ENCODE measurements around the gene OAS1. TPM values are rescaled to one million over a fixed set of nuclear protein-coding genes. Genes with fewer than 3 reads are reported as not detected.

OAS1 gene
- total RNA-seq, 1 donor from 2014 or later, result not detected

DNA sequence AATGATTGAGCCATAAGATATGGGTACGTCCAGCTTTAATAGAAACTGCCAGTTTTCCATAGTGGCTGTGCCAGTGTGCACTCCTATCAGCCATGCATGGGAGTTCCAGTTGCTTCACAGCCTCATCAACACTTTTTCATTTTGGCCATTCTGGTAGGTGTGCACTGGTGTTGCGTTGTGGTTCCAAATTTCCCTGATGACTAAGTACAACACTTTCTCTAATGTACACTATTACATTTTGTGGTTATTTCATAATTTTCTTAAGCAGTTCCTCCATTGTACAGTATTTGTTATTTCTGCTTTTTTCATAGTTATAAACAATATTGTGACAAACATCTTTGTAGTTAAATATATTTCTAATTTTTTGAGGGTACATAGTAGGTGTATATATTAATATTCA is 21.5 kb upstream of the OAS1 start:
- TF ChIP-seq, protein P1, sequence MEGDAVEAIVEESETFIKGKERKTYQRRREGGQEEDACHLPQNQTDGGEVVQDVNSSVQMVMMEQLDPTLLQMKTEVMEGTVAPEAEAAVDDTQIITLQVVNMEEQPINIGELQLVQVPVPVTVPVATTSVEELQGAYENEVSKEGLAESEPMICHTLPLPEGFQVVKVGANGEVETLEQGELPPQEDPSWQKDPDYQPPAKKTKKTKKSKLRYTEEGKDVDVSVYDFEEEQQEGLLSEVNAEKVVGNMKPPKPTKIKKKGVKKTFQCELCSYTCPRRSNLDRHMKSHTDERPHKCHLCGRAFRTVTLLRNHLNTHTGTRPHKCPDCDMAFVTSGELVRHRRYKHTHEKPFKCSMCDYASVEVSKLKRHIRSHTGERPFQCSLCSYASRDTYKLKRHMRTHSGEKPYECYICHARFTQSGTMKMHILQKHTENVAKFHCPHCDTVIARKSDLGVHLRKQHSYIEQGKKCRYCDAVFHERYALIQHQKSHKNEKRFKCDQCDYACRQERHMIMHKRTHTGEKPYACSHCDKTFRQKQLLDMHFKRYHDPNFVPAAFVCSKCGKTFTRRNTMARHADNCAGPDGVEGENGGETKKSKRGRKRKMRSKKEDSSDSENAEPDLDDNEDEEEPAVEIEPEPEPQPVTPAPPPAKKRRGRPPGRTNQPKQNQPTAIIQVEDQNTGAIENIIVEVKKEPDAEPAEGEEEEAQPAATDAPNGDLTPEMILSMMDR (conservative IDR thresholded peaks at IDR 0.05), result no peak
- Mint-ChIP-seq H3K27ac (ENCODE audit: unreplicated experiment) (no peak overlapping the region), H3K27me3 (ENCODE audit: low read depth) (peaks cover 57% of the 10 kb centered on the region), H3K9me3 (peaks cover 2% of the 10 kb centered on the region), H3K4me3 (no peak overlapping the region), H3K4me1 (no peaks in the 10 kb centered on the region), H3K36me3 (ENCODE audit: low read depth) (no peaks in the 10 kb centered on the region)
- DNase-seq (ENCODE audit: low read depth, low spot score), result no peak

DNA sequence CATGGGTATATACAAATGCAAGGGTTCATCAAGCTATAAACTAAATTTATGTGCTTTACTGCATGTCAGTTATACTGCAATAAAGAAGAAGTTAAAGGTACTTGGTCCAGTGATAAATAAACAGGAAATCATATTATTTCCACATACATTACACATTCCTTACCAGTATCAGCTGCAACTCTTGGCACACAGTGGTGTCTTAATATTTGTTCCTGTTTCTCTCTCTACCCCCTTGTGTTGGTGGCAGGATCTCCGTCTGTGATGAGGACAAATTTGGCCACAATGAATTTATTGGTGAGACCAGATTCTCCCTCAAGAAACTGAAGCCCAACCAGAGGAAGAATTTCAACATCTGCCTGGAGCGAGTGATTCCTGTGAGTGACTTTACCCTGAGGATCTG is 19.2 kb upstream of the OAS1 start:
- Mint-ChIP-seq H3K27me3 (ENCODE audit: low read depth) (peaks cover 41% of the 10 kb centered on the region), H3K27ac (ENCODE audit: unreplicated experiment) (no peak overlapping the region), H3K9me3 (peaks cover 2% of the 10 kb centered on the region), H3K36me3 (ENCODE audit: low read depth) (no peaks in the 10 kb centered on the region), H3K4me1 (peaks cover under 1% of the 10 kb centered on the region), H3K4me3 (no peak overlapping the region)
- DNase-seq (ENCODE audit: low read depth, low spot score), result no peak
- TF ChIP-seq, protein P1 (conservative IDR thresholded peaks at IDR 0.05), result no peak

DNA sequence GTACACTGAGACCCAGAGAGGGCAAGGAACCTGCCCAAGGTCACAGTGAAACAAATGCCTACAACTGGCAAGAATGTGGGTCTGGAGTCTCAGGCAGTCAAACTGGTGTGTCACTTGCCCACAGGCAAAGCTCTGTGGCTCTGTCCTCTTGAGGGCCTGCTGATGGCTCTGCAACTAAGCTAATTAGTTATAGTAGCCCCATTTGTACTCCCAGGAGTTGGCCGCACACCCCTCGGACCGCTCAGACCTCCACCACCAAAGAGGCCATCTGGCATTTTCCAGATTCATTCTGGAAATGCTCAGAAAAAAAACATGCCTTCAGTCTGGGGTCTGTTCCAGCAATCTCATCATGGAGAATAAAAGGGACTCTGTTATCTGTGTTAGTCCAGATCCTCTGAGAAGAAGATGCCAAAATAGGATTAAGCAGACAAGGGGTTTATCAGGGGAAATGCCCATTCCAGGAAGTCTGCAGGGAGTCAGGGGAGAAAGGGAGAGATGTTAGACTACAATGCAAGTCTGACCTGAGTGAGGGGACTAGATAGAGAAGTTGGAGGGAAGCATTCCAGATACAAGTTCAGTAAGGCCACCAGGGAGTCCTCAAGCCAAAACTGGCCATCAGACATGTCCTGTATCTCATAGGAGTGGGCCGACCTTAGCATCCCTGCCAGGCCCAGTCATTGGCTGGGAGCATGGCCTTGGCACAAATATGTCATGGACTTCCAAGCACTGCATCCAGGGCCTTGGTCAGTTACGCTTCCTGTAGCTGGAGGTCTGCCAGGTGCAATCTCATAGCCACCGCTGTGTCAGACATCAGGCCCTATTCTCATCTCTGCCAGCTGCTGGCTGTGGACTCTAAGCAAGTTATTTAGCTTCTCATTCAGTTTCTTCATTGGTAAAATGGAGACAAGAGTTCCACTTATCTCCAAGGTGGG is 15.4 kb upstream of the OAS1 start:
- no peak overlapping the region for H3K4me3 Mint-ChIP-seq
- peaks cover 31% of the 10 kb centered on the region for H3K27me3 Mint-ChIP-seq (ENCODE audit: low read depth)
- peaks cover 3% of the 10 kb centered on the region for H3K4me1 Mint-ChIP-seq
- no peaks in the 10 kb centered on the region for H3K36me3 Mint-ChIP-seq (ENCODE audit: low read depth)
- DNase-seq (ENCODE audit: low read depth, low spot score), result no peak
- TF ChIP-seq, protein P1 (conservative IDR thresholded peaks at IDR 0.05), result no peak
- H3K27ac Mint-ChIP-seq (ENCODE audit: unreplicated experiment), result no peak overlapping the region
- no peaks in the 10 kb centered on the region for H3K9me3 Mint-ChIP-seq

DNA sequence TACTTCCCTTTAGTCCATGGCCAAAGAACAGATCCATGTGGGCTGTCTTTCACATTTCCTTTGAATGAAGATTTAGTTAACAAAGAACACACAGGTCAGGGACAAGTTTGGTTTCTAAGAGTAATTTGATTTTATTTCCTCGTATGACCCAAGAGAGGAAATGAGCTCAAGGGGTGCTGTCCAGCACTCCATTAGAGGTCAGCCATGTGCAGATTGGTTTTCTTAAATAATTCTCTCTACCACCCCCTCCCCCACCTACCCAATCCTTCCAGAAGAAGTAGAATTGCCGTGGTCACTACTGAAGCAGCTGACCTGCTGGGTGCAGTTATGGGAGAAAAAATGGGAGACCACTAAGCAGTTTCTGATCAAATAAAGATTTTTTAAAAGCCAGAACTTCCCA is 13.9 kb upstream of the OAS1 start:
- no peak overlapping the region for H3K27ac Mint-ChIP-seq (ENCODE audit: unreplicated experiment)
- peaks cover 3% of the 10 kb centered on the region for H3K4me1 Mint-ChIP-seq
- H3K9me3 Mint-ChIP-seq, result no peaks in the 10 kb centered on the region
- no peaks in the 10 kb centered on the region for H3K36me3 Mint-ChIP-seq (ENCODE audit: low read depth)
- H3K27me3 Mint-ChIP-seq (ENCODE audit: low read depth), result peaks cover 43% of the 10 kb centered on the region
- DNase-seq (ENCODE audit: low read depth, low spot score), result no peak
- H3K4me3 Mint-ChIP-seq, result no peak overlapping the region
- TF ChIP-seq, protein P1 (conservative IDR thresholded peaks at IDR 0.05), result no peak

DNA sequence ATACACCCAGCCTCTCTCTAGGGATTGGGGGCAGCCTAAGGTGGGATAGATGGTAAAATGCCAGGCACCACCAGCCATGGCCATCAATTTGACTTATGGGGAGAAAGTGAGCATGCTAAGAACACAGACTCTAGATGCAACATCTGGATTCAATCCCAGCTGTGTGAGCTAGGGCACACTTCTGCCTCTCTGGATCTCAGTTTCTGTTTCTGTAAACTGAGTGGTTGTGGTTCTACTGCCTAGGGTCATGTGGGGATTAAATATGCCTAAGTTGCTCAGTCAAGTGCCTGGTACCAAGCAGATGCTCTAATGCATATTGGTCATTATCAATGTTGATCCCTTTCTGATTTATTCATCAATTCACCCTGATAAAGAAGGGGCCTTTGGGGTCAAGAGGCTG is 12.6 kb upstream of the OAS1 start:
- H3K9me3 Mint-ChIP-seq, result no peaks in the 10 kb centered on the region
- TF ChIP-seq, protein P1 (conservative IDR thresholded peaks at IDR 0.05), result no peak
- DNase-seq (ENCODE audit: low read depth, low spot score), result no peak
- peaks cover 3% of the 10 kb centered on the region for H3K4me1 Mint-ChIP-seq
- no peak overlapping the region for H3K4me3 Mint-ChIP-seq
- H3K27ac Mint-ChIP-seq (ENCODE audit: unreplicated experiment), result no peak overlapping the region
- no peaks in the 10 kb centered on the region for H3K36me3 Mint-ChIP-seq (ENCODE audit: low read depth)
- peaks cover 54% of the 10 kb centered on the region for H3K27me3 Mint-ChIP-seq (ENCODE audit: low read depth)
